ENCODE measurements around the gene RAD9A.

- TF ChIP-seq, protein P1, sequence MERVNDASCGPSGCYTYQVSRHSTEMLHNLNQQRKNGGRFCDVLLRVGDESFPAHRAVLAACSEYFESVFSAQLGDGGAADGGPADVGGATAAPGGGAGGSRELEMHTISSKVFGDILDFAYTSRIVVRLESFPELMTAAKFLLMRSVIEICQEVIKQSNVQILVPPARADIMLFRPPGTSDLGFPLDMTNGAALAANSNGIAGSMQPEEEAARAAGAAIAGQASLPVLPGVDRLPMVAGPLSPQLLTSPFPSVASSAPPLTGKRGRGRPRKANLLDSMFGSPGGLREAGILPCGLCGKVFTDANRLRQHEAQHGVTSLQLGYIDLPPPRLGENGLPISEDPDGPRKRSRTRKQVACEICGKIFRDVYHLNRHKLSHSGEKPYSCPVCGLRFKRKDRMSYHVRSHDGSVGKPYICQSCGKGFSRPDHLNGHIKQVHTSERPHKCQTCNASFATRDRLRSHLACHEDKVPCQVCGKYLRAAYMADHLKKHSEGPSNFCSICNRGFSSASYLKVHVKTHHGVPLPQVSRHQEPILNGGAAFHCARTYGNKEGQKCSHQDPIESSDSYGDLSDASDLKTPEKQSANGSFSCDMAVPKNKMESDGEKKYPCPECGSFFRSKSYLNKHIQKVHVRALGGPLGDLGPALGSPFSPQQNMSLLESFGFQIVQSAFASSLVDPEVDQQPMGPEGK (CRISPR knock-in tag; IDR thresholded peaks at IDR 0.05; ENCODE audit: borderline replicate concordance), result no peak
- TF ChIP-seq CSDC2 (CRISPR knock-in tag; IDR thresholded peaks at IDR 0.05), result no peak
- TF ChIP-seq SNAI2 (CRISPR knock-in tag; IDR thresholded peaks at IDR 0.05), result no peak
- no peak for TF ChIP-seq CREB5 (CRISPR knock-in tag; IDR thresholded peaks at IDR 0.05; ENCODE audit: low read depth)
- TF ChIP-seq ZC3H10 (CRISPR knock-in tag; IDR thresholded peaks at IDR 0.05), result no peak
- no peak for TF ChIP-seq RARB (CRISPR knock-in tag; IDR thresholded peaks at IDR 0.05)
- no peak for TF ChIP-seq ISL1 (CRISPR knock-in tag; IDR thresholded peaks at IDR 0.05)
- no peak for TF ChIP-seq ZFP30 (CRISPR knock-in tag; IDR thresholded peaks at IDR 0.05)
- no peak for TF ChIP-seq OSR1 (CRISPR knock-in tag; IDR thresholded peaks at IDR 0.05)
- no peak for TF ChIP-seq ARNTL (CRISPR knock-in tag; IDR thresholded peaks at IDR 0.05; ENCODE audit: borderline replicate concordance, low read depth)
- TF ChIP-seq ZNF70 (CRISPR knock-in tag; IDR thresholded peaks at IDR 0.05), result no peak
- no peak for TF ChIP-seq ZFP3 (CRISPR knock-in tag; IDR thresholded peaks at IDR 0.05)
- TF ChIP-seq PPARA (CRISPR knock-in tag; IDR thresholded peaks at IDR 0.05; ENCODE audit: borderline replicate concordance), result no peak
Measured at GRCh38 chr11:67366546-67366945, 25.2 kb upstream of the RAD9A start.
